ENCODE data around the gene ASB8. TPM values are rescaled to one million over a fixed set of nuclear protein-coding genes. Genes with fewer than 3 reads are reported as not detected.

ASB8 gene
- total RNA-seq, 1 donor from 2014 or later: 43.6 TPM

- ChIA-PET POLR2A (no interaction called here), CTCF (interaction anchor here (1.4 kb wide), 1 partner anchor 116 kb away, joined by 3 read pairs; no protein-coding TSS in a partner anchor)
- H3K27ac Mint-ChIP-seq: no peak overlapping the region
- H3K9me3 Mint-ChIP-seq: no peaks in the 10 kb centered on the region
- DNase-seq (no peak), ATAC-seq (ENCODE audit: low read depth) (no peak)
- peaks cover 11% of the 10 kb centered on the region for H3K27me3 Mint-ChIP-seq
- intact Hi-C loops (cut with micrococcal nuclease): no loop called here
- H3K4me3 Mint-ChIP-seq: no peak overlapping the region
- no peaks in the 10 kb centered on the region for H3K4me1 Mint-ChIP-seq
- no peaks in the 10 kb centered on the region for H3K36me3 Mint-ChIP-seq (ENCODE audit: low read depth)
- no peak for TF ChIP-seq CTCF (IDR thresholded peaks at IDR 0.05)
Observed at GRCh38 chr12:48169011-48169410, 11.7 kb upstream of the ASB8 start.

DNA sequence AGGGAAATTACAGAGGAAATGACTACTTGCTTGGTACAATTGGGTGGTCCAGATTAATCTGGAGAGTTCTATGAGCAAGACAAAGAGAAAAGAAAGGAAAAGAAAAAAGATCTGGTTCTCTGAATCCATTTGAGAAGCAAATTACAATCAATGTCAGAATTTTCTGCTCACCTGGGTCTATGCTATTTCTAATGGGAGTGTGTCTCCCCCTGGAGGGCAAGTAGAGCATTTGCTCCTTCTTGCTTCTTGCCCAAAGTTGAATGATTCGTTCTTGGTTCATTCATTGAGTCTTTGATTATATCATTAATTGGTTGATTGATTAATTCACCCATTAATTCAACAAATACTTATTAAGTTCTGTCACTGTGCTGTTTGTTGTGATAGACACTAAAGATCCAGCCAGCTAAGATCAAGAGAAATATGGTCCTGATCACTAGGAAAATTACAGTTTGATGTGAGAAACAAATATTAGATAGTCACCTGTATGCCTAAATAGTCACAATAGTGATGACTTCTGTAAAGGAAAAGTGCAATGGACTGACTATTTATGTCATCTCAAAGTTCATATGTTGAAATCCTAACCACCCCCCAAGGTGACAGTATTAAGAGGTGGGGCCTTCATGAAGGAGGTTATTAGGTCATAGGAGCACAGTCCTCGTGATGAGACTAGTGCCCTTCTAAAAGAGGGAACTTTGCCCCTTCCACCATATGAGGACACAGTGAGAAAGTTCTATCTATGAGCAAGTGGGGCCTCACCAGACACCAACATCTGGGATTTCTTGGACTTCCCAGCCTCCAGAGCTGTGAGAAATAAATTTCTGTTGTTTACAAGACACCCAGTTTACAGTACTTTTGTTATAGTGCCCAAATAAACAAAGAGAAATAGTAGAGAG is 8.0 kb upstream of the ASB8 start:
- intact Hi-C loops (cut with micrococcal nuclease): loop anchor here (1.0 to 2.0 kb wide), 5 partner anchors 61 to 513 kb away; no protein-coding TSS in a partner anchor
- ChIA-PET CTCF (interaction anchor here (0.6 to 2.2 kb wide), 8 partner anchors 8 to 324 kb away, joined by 3 to 10 read pairs (median 4); partner anchors contain the start of genes ASB8 and CCDC184), POLR2A (interaction anchor here (0.6 to 1.2 kb wide), 2 partner anchors 9 to 18 kb away, joined by 4 read pairs; partner anchors contain the start of gene CCDC184)
- Mint-ChIP-seq H3K9me3 (no peaks in the 10 kb centered on the region), H3K27ac (no peak overlapping the region), H3K36me3 (ENCODE audit: low read depth) (no peaks in the 10 kb centered on the region), H3K4me1 (no peaks in the 10 kb centered on the region), H3K27me3 (peaks cover 12% of the 10 kb centered on the region), H3K4me3 (no peak overlapping the region)
- peak; percentile 69 for TF ChIP-seq CTCF (IDR thresholded peaks at IDR 0.05)
- no peak for DNase-seq
- ATAC-seq (ENCODE audit: low read depth): peak; percentile 73

- H3K36me3 Mint-ChIP-seq (ENCODE audit: low read depth): no peaks in the 10 kb centered on the region
- H3K27ac Mint-ChIP-seq: no peak overlapping the region
- CTCF ChIA-PET: interaction anchor here (0.6 to 2.2 kb wide), 11 partner anchors 18 to 454 kb away, joined by 3 to 10 read pairs (median 4); partner anchors contain the start of genes CCDC184 and SENP1
- ATAC-seq (ENCODE audit: low read depth): no peak
- H3K9me3 Mint-ChIP-seq: no peaks in the 10 kb centered on the region
- intact Hi-C loops (cut with micrococcal nuclease): loop anchor here (2.0 kb wide), 4 partner anchors 60 to 512 kb away; no protein-coding TSS in a partner anchor
- H3K27me3 Mint-ChIP-seq: peaks cover 12% of the 10 kb centered on the region
- no peak for DNase-seq
- POLR2A ChIA-PET: interaction anchor here (0.6 kb wide), 1 partner anchor 478 kb away, joined by 3 read pairs; no protein-coding TSS in a partner anchor
- H3K4me3 Mint-ChIP-seq: no peak overlapping the region
- no peak for TF ChIP-seq CTCF (IDR thresholded peaks at IDR 0.05)
- H3K4me1 Mint-ChIP-seq: no peaks in the 10 kb centered on the region
Observed at GRCh38 chr12:48164451-48164850, 7.1 kb upstream of the ASB8 start.

DNA sequence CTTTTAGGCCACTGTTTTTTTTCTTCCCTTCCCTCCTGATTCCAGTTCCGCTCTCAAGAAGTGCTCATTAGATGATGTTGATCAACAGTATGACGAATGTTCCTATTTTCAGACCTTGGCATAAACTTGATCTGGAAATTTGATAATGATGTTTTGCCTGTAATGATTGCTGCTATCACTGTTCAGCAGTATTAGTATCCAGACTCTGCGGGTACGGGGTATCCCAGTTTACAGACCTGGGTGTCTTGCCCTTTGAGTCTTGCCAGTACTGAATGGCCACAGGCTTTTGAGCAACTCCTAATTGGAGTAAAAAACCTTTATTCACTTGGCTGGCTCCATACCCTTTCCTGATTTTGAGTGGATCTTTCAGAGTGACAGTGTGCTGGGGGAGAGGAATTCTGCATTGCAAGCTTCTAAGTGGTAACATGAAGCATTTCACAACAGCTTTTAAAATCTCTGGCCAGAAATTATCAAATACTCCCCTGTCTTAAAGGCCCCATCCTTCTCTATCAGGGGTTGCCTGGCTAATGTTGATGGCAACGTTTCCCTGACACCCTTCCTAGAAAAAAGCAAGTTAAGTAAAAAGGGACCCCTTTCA is 5.9 kb upstream of the ASB8 start:
- CTCF ChIA-PET: interaction anchor here (1.2 to 2.2 kb wide), 6 partner anchors 20 to 455 kb away, joined by 3 to 10 read pairs (median 4); partner anchors contain the start of genes CCDC184 and SENP1
- no peak for TF ChIP-seq CTCF (IDR thresholded peaks at IDR 0.05)
- POLR2A ChIA-PET: no interaction called here
- Mint-ChIP-seq H3K9me3 (no peaks in the 10 kb centered on the region), H3K27me3 (peaks cover 12% of the 10 kb centered on the region), H3K27ac (no peak overlapping the region), H3K4me1 (peaks cover 3% of the 10 kb centered on the region), H3K36me3 (ENCODE audit: low read depth) (no peaks in the 10 kb centered on the region), H3K4me3 (no peak overlapping the region)
- DNase-seq: no peak
- ATAC-seq (ENCODE audit: low read depth): no peak
- intact Hi-C loops (cut with micrococcal nuclease): no loop called here

GRCh38 chr12:48160807-48161206 is 3.5 kb upstream of the ASB8 start:
- Mint-ChIP-seq H3K27me3 (peaks cover 7% of the 10 kb centered on the region), H3K27ac (no peak overlapping the region), H3K36me3 (ENCODE audit: low read depth) (peaks cover 4% of the 10 kb centered on the region), H3K4me1 (peaks cover 22% of the 10 kb centered on the region), H3K4me3 (no peak overlapping the region), H3K9me3 (no peaks in the 10 kb centered on the region)
- ATAC-seq (ENCODE audit: low read depth): no peak
- CTCF ChIA-PET: no interaction called here
- no peak for TF ChIP-seq CTCF (IDR thresholded peaks at IDR 0.05)
- intact Hi-C loops (cut with micrococcal nuclease): no loop called here
- DNase-seq: no peak
- POLR2A ChIA-PET: interaction anchor here (1.1 kb wide), 1 partner anchor 22 kb away, joined by 5 read pairs; the partner anchor contains the start of gene CCDC184

Measured in activated B cell treated with CpG ODN at 0.5 μM for 24 hours (primary cell).